ENCODE data around the gene AFDN. TPM values are rescaled to one million over a fixed set of nuclear protein-coding genes. Genes with fewer than 3 reads are reported as not detected.
"Not testable (repeated sequence)": the region's sequence is repeated elsewhere in the genome, so short reads cannot be mapped to it uniquely, and the experiment has no call there.

The AFDN gene
- total RNA-seq, 2 experiments from 2014 or later: 45.9 to 46.3 TPM

DNA sequence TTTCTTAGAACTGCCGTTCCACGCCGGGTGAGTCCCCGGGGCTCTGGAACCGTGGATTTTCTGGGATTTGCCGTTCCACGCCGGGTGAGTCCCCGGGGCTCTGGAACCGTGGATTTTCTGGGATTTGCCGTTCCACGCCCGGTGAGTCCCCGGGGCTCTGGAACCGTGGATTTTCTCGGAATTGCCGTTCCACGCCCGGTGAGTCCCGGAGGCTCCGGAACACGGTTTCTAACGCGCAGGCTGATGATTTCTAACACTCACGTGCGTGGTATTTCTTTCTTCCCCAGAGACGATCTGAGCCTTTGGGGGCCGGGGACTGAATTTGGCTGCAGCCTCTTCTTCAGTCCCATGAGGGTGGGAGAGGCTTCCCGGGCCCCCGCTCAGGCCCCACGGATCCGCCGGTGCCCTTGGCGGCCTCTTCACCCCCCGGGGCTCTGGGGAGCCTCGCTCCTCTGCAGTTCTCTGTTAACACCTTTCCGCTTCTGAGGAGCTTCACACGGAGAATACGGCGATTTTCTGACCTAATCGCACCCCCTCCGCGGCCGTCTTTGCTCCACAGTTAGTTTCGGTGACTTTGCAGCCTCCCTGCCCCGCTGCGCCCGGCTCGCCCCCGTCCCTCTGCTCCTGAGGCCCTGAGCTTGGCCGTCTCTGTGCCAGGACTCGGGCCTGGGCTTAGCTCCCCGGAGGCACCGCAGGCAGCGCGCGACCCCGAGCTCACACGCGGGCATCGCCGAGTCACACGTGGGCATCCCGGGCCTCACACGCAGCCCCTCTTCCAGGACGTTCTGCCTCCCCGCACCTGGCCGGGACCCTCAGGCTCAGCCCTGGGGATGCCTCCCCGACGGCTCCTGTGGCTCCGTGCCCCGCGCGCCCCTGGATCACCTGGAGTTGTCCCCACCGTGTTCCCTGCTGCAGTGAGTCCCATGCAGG lies 163.6 kb downstream of the AFDN start:
- Mint-ChIP-seq H3K4me1 (no peaks in the 10 kb centered on the region), H3K4me3 (no peak overlapping the region), H3K36me3 (ENCODE audit: low read depth) (no peaks in the 10 kb centered on the region), H3K27me3 (no peaks in the 10 kb centered on the region), H3K27ac (no peak overlapping the region), H3K9me3 (no peaks in the 10 kb centered on the region)
- ChIA-PET POLR2A (no interaction called here), CTCF (no interaction called here)
- DNase-seq: no peak

DNA sequence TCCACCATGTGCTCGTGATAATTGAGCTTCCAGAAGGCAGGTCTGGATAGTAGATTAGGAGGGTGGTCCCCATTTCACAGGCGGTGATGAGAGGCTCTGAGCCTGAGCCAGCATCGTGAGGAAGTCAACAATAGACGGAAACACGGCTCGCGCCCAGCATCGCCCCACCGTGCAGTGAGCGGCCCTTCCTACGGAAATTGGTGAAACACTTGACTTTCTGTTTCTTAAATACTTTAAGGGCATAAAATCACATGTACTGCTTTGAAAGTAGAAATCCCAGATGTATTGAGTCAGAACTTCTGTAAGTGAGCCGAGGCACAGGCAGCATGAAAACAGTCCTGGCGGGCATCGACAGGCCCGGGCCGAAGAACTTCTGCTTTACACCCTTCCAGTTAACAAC lies 166.5 kb downstream of the AFDN start:
- ChIA-PET POLR2A (no interaction called here), CTCF (no interaction called here)
- Mint-ChIP-seq H3K4me1 (no peaks in the 10 kb centered on the region), H3K4me3 (no peak overlapping the region), H3K9me3 (no peaks in the 10 kb centered on the region), H3K36me3 (ENCODE audit: low read depth) (no peaks in the 10 kb centered on the region), H3K27ac (no peak overlapping the region), H3K27me3 (no peaks in the 10 kb centered on the region)
- no peak for DNase-seq

DNA sequence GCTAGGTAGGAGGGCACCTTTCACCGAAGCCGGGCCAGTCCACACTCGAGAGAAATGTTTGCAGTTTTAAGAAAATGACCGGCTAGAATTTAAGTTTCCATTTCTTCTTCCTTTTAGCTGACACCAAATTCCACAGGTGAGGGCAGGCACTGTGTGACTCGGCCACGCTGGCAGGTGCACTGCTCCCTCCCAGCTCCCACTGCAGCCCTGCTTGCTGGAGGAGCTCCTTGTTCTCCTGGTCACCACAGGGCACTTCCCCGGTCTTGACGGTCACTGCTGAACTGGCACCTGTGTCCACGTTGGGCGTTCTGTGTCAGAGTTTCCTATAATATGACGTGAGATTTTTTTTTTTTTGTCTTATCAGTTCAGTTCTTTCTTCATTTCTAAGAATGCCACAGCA lies 167.1 kb downstream of the AFDN start:
- H3K4me3 Mint-ChIP-seq: no peak overlapping the region
- no peak overlapping the region for H3K27ac Mint-ChIP-seq
- ChIA-PET CTCF (no interaction called here), POLR2A (no interaction called here)
- no peaks in the 10 kb centered on the region for H3K27me3 Mint-ChIP-seq
- H3K36me3 Mint-ChIP-seq (ENCODE audit: low read depth): no peaks in the 10 kb centered on the region
- DNase-seq: no peak
- no peaks in the 10 kb centered on the region for H3K9me3 Mint-ChIP-seq
- H3K4me1 Mint-ChIP-seq: no peaks in the 10 kb centered on the region

DNA sequence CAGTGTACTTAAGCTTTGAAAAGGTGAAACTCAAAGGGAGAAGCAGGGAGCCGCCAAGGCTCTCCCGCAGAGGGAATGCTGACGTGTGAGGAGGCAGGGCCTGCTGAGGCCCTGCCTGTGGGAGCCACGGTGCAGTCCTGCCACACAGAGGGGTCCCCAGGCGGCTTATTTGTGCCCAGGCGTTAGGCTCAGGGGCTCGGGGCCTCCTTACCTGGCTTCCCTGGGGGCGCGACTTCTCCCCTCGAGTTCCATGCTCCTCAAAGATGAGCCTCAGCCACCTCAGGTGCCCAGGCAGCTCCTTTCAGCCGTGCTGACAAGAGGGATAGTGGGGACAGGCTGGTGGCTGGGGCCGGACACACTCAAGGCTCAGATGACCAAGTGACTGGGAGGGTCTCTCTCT lies 168.6 kb downstream of the AFDN start:
- ChIA-PET POLR2A (no interaction called here), CTCF (no interaction called here)
- DNase-seq: no peak
- no peak overlapping the region for H3K4me3 Mint-ChIP-seq
- H3K9me3 Mint-ChIP-seq: no peaks in the 10 kb centered on the region
- no peaks in the 10 kb centered on the region for H3K27me3 Mint-ChIP-seq
- no peak overlapping the region for H3K27ac Mint-ChIP-seq
- H3K4me1 Mint-ChIP-seq: no peaks in the 10 kb centered on the region
- no peaks in the 10 kb centered on the region for H3K36me3 Mint-ChIP-seq (ENCODE audit: low read depth)

GRCh38 chr6:167995731-167996151 lies 169.0 kb downstream of the AFDN start:
- no peaks in the 10 kb centered on the region for H3K27me3 Mint-ChIP-seq
- no peaks in the 10 kb centered on the region for H3K36me3 Mint-ChIP-seq (ENCODE audit: low read depth)
- H3K9me3 Mint-ChIP-seq: no peaks in the 10 kb centered on the region
- CTCF ChIA-PET: no interaction called here
- H3K27ac Mint-ChIP-seq: no peak overlapping the region
- H3K4me3 Mint-ChIP-seq: no peak overlapping the region
- POLR2A ChIA-PET: no interaction called here
- DNase-seq: no peak
- no peaks in the 10 kb centered on the region for H3K4me1 Mint-ChIP-seq

DNA sequence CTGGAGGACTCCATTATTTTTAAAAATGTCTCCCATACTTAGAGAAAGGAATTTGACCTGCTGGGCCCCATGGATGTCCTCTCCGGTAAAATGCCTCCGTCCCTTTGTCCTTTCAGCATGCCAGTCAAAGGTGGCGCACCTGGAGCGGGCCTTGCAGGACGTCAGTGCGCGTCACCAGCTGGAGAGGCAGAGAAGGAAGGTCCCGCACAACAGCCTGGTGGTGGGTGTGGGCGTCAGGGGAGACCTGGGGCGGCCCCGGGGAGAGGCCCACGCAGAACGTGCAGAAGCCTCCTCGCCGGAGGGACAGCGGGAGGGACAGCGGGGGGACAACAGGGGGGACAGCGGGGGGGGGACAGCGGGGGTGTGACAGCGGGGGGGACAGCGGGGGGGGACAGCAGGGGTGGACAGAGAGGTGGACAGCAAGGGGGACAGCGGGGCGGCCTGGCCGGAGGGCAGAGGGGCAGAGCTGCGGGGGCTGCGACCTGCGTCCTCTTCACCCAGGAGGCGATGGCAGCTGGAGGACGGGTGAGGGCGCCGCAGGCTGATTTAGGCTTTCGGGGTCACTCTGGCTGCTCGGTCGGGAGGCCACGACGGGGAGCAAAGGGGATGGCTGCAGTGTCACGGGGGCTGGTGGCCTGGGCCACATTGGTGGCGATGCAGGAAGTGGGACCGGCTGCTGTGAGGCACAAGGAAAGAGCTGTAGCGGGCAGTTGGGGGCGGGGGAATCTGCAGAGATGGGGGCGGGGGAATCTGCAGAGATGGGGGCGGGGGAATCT lies 169.9 kb downstream of the AFDN start:
- ChIA-PET CTCF (no interaction called here), POLR2A (no interaction called here)
- Mint-ChIP-seq H3K9me3 (peaks cover 6% of the 10 kb centered on the region), H3K4me3 (no peak overlapping the region), H3K4me1 (peaks cover 1% of the 10 kb centered on the region), H3K36me3 (ENCODE audit: low read depth) (no peaks in the 10 kb centered on the region), H3K27me3 (no peaks in the 10 kb centered on the region), H3K27ac (no peak overlapping the region)
- no peak for DNase-seq

DNA sequence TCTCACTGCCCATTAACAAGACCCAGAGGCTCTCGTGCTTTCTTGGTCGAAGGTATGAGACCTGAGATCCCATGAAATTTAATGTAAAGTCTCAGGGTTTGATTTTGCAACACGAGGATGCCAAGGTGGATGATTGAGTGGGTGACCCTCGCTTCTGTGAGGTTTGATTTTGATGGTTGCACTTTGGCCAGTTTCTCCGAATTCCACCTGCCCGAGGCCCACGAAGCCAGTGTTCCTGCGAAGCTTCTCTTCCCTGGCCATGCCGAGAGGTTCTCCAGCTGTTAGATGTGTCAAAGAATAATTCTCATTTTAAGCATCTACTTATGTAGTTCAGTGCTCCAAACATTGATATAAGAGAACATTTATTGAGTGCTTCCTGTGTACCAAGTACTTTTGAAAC lies 170.9 kb downstream of the AFDN start, which contains the start of gene KIF25:
Gene KIF25, plus strand, starts transcription at position 30 of the 400 bp plus-strand sequence. CDS start 31,915 bp downstream, outside the sequence.
- POLR2A ChIA-PET: no interaction called here
- no peak for DNase-seq
- Mint-ChIP-seq H3K4me1 (peaks cover 5% of the 10 kb centered on the region), H3K27me3 (no peaks in the 10 kb centered on the region), H3K27ac (no peak within 1 kb of the TSS), H3K36me3 (ENCODE audit: low read depth) (no peaks in the 10 kb centered on the region), H3K4me3 (no peak within 1 kb of the TSS), H3K9me3 (peaks cover 6% of the 10 kb centered on the region)
- CTCF ChIA-PET: no interaction called here

- H3K27me3 Mint-ChIP-seq: no peaks in the 10 kb centered on the region
- H3K36me3 Mint-ChIP-seq (ENCODE audit: low read depth): no peaks in the 10 kb centered on the region
- H3K9me3 Mint-ChIP-seq: peaks cover 6% of the 10 kb centered on the region
- DNase-seq: no peak
- CTCF ChIA-PET: no interaction called here
- POLR2A ChIA-PET: no interaction called here
- no peak overlapping the region for H3K27ac Mint-ChIP-seq
- H3K4me1 Mint-ChIP-seq: peaks cover 9% of the 10 kb centered on the region
- H3K4me3 Mint-ChIP-seq: no peak overlapping the region
Measured at GRCh38 chr6:167998215-167998614, 171.5 kb downstream of the AFDN start.

DNA sequence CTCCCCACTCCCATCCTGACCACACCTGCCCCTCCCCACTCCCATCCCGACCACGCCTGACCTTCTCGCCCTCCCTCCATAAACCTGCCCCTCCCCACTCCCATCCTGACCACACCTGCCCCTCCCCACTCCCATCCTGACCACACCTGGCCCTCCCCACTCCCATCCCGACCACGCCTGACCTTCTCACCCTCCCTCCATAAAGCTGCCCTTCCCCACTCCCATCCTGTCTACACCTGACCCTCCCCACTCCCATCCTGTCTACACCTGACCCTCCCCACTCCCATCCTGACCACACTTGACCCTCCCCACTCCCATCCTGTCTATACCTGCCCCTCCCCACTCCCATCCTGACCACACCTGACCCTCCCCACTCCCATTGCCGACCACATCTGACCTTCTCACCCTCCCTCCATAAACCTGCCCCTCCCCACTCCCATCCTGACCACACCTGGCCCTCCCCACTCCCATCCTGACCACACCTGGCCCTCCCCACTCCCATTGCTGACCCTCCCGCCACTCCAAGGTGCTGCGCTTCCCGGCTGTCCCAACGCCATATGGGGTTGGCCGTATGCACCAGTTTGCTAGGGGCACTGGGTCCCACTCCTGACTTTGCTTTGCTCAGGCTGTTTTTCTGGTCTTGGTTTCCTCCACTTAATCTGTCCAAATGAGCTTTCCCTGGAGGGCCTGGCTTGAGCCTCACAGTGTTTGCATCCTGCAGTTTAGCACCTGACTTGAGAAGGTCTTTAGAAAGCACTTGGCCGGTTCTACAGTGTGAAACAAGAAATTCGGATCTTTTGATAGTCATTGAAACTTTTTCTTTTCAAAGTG lies 173.7 kb downstream of the AFDN start:
- Mint-ChIP-seq H3K27ac (no peak overlapping the region), H3K36me3 (ENCODE audit: low read depth) (no peaks in the 10 kb centered on the region), H3K4me3 (no peak overlapping the region), H3K9me3 (peaks cover 6% of the 10 kb centered on the region), H3K4me1 (peaks cover 9% of the 10 kb centered on the region), H3K27me3 (no peaks in the 10 kb centered on the region)
- no peak for DNase-seq
- POLR2A ChIA-PET: no interaction called here
- CTCF ChIA-PET: no interaction called here

DNA sequence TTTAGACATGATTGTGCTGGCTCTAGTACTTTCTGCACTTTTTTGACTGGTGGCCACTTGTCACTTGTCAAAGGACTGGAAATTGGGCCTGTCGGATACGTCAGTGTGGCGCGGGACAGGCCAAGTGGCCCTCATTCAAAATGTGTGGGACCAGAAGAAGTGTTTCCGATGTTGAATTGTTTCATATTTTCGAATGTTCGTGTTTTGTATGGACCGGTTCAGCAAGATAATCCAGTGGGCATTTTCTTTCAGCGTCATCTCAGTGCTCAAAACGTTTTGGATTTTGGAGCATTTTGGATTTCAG lies 174.3 kb downstream of the AFDN start:
- H3K4me3 Mint-ChIP-seq: no peak overlapping the region
- H3K4me1 Mint-ChIP-seq: peaks cover 9% of the 10 kb centered on the region
- POLR2A ChIA-PET: no interaction called here
- H3K27ac Mint-ChIP-seq: no peak overlapping the region
- H3K9me3 Mint-ChIP-seq: peaks cover 6% of the 10 kb centered on the region
- no peak for DNase-seq
- H3K36me3 Mint-ChIP-seq (ENCODE audit: low read depth): no peaks in the 10 kb centered on the region
- CTCF ChIA-PET: no interaction called here
- no peaks in the 10 kb centered on the region for H3K27me3 Mint-ChIP-seq

DNA sequence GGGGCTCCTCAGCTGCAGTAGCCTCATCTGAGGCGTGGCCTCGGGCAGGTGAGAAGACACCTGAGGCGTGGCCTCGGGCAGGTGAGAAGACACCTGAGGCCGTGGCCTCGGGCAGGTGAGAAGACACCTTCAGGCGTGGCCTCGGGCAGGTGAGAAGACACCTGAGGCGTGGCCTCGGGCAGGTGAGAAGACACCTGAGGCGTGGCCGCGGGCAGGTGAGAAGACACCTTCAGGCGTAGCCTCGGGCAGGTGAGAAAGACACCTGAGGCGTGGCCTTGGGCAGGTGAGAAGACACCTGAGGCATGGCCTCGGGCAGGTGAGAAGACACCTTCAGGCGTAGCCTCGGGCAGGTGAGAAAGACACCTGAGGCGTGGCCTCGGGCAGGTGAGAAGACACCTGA lies 174.8 kb downstream of the AFDN start:
- DNase-seq; CTCF ChIA-PET; H3K9me3 Mint-ChIP-seq; H3K27me3 Mint-ChIP-seq; H3K27ac Mint-ChIP-seq; POLR2A ChIA-PET; H3K36me3 Mint-ChIP-seq (ENCODE audit: low read depth); H3K4me1 Mint-ChIP-seq; H3K4me3 Mint-ChIP-seq: not testable (repeated sequence)

GRCh38 chr6:168002804-168003203 lies 176.1 kb downstream of the AFDN start:
- Mint-ChIP-seq H3K36me3 (ENCODE audit: low read depth) (no peaks in the 10 kb centered on the region), H3K4me3 (no peak overlapping the region), H3K27me3 (no peaks in the 10 kb centered on the region), H3K27ac (no peak overlapping the region), H3K4me1 (peaks cover 9% of the 10 kb centered on the region), H3K9me3 (peaks cover 6% of the 10 kb centered on the region)
- no peak for DNase-seq
- ChIA-PET POLR2A (no interaction called here), CTCF (no interaction called here)

- H3K27me3 Mint-ChIP-seq: no peaks in the 10 kb centered on the region
- no peak overlapping the region for H3K27ac Mint-ChIP-seq
- CTCF ChIA-PET: no interaction called here
- peaks cover 9% of the 10 kb centered on the region for H3K4me1 Mint-ChIP-seq
- peaks cover 8% of the 10 kb centered on the region for H3K9me3 Mint-ChIP-seq
- POLR2A ChIA-PET: no interaction called here
- H3K4me3 Mint-ChIP-seq: no peak overlapping the region
- no peaks in the 10 kb centered on the region for H3K36me3 Mint-ChIP-seq (ENCODE audit: low read depth)
- no peak for DNase-seq
Measured at GRCh38 chr6:168004023-168004422, 177.3 kb downstream of the AFDN start.

All from activated CD4-positive, alpha-beta memory T cell treated with anti-CD3 and anti-CD28 coated beads, Interleukin-2, amount 10 ng/mL, durations not matched to agents 7 days and 5 days (primary cell).